GM21447 (cell line): ENCODE data around the gene PEX14.

Source experiments
- ATAC-seq: cut with Tn5 transposase; IDR thresholded peaks from one replicate; pipeline ENCODE4 v1.9.1; 2021; ENCODE audit not compliant: unreplicated experiment

The PEX14 gene

DNA sequence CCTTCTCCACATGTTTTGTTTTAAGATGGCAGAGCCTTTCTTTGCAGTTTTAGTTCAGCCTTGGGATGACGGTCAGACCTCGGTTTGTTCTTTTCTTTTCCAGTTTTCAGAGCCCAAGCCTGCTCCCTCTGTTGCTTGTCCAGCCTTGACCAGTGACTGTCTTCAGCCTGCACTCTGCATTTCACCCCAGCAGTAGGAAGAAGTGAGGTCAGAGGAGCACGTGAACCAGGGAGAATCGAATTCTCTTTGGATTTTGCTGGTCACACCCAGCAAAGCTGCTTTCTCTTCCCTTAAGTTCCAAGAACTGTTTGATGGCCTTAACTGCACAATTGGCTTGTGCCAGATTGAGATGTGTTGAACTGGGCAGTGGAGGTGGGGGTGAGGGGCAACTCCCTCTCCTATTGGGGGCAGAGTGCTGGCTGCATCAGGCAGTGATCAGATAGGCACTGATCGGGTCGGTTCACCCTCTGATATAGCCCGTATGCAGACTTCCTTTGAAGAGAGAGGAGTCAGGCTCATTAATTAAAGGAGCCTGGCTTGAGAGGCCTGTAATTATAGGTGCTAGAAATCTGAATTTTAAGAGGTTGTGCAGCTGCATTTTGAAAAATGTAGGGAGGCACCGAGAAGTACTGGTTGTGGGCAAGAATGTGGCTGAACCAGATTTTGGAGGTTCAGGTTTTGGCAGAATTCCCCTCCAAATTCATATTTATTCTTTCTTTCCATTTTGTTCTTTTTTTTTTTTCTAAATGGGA lies 42.4 kb downstream of the PEX14 start:
- ATAC-seq: no peak

- no peak for ATAC-seq
Observed at GRCh38 chr1:10517677-10517982, 42.9 kb downstream of the PEX14 start.

DNA sequence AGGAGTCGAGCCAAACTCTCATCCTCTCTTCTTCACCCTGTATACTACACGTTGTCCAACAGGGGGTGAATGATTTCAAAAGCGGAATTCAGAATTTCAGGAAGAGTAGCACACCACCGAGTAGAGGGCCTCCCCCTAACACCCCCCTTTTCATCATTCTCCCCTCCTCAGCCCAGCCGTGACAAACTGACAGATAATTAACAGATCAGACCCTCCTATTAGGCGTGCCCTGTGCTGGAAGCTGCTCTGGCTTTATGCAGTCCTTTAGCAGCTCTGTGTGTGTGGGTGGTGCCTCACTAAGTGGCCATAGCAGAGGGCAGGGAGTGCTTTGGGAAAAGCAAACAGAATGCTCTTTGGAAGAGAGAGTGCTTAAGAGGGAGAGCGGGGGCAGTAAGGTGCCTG lies 44.3 kb downstream of the PEX14 start:
- ATAC-seq: no peak

DNA sequence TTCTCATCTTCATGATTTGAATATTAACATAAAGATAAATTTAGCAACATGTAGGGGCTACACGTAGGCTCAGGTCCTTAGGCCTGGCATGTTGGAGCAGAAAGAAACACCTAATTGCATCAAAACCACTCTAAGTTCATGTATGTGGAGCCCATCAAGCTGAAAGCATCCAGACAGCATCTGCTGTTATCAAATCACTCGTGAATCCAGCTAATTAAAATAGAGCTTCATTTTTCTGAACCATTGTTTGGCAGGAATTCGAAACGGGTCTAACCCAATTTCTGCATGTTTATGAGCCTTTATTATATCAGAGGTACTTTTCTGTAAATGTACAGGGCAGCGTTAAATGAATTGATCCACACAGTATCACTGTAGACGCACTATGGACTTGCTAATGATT lies 45.7 kb downstream of the PEX14 start:
- ATAC-seq: no peak

- no peak for ATAC-seq
Observed at GRCh38 chr1:10520952-10521351, 46.2 kb downstream of the PEX14 start.

DNA sequence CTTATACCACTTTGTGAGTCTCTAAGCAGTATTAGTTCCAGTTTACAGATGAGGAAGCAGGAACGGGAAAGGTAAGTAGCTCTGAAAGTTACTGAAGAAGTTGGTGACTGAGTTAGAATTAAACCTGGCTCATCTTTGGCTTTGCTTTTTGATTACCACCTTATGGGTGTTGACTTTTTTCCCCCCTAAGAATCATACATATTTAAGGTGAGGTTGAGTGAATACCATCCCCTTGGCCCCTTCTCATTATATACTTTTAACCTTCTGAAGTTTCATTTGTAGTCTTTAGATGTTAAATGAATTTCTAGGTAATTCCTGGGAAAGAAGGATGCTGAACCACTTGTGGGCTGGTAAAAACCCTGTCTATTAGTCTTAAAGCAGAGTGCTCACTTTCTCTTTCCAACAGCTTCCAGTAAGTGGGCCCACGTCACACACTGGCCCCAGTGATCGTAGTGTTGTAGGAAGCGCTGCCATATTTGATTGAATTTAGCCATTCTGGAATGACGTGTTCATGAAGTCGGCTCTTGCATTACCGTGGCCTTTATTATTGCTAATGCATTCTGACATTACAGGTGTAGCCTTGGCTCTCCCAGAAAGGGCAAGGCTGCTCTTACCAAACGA lies 46.9 kb downstream of the PEX14 start:
- no peak for ATAC-seq

GRCh38 chr1:10522322-10522860 lies 47.6 kb downstream of the PEX14 start:
- no peak for ATAC-seq

DNA sequence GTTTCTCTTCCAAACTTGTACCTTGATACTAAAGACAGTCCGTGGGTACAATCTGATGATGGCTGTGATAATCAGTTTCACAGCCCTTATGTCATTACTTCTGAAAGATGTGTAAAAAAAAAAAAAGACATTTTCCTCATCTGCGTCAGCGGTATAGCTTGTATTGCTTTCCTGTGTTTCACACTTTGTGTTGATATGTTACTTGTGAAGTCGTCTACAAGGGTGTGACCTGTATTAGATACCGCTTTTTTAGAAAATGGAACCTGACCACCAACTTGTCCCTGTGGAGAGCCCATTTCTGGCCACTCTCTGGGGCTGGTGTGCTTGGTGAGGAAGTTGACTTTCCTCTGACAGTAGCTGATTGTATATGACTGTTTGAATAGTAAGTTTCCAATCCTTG lies 50.5 kb downstream of the PEX14 start:
- ATAC-seq: no peak

DNA sequence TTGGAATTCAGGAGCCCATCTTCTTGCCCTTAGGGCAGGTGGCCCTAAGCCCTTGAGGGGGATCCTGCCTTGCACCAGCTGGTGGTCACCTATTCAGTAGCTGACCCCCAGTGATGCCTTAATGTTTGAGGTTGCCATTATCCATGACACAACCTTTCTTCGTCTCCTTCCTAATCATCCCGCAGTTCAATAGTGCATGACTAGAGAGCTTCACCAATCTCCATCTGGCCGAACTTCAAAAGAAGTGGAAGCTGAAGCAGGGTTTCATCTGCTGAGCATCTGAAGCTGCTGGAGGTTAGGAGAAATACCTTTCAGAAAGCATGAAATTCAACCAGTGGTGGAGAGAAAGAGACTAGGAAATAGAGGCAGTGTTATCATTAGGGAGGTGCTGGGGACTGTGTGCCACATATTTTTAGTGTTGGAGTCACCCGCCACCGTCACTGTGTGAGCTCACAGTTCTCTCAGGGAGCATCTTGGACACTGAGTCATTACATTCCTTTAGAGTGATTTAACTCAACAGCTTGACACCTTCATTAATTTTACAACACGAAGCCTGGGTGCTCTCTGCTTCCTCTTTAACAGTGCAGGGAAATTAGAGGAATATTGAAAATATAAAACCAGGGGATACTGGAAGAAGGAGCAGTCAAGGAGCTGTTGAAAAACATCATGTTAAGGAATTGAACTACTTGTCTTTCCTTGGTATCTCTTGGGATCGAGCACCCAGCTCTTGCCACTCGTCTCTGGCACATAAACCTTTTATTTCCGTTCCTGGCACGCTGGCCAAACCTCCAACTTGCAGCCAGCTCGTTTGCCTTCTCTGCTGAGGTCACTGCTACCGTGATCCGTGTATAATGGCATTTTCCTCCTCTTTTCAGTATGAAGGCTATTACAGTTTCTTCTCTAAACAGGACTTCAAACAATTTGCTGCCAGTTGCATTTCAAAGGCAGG lies 53.6 kb downstream of the PEX14 start:
- ATAC-seq: no peak

GRCh38 chr1:10529091-10529490 lies 54.3 kb downstream of the PEX14 start:
- no peak for ATAC-seq

DNA sequence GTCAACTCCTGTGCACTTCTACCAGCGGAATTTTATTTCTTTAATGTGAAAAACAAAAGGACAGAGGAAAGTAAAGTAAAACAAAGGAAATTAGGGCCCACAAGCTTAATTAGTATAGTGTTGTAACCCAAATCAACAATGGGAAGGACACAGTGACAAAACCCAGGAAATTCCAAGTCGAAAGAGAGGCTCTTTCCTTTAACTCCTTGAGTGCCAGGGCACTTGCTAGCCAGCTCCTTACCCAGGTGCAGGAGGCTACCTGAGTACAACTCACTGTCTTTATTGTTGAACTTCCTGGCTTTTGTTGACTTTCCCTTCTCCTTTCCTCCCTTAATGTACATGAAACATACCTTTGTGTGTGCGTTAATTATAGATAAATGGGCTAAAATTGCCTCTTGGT lies 55.0 kb downstream of the PEX14 start:
- no peak for ATAC-seq

- no peak for ATAC-seq
Observed at GRCh38 chr1:10530281-10530740, 55.6 kb downstream of the PEX14 start.

DNA sequence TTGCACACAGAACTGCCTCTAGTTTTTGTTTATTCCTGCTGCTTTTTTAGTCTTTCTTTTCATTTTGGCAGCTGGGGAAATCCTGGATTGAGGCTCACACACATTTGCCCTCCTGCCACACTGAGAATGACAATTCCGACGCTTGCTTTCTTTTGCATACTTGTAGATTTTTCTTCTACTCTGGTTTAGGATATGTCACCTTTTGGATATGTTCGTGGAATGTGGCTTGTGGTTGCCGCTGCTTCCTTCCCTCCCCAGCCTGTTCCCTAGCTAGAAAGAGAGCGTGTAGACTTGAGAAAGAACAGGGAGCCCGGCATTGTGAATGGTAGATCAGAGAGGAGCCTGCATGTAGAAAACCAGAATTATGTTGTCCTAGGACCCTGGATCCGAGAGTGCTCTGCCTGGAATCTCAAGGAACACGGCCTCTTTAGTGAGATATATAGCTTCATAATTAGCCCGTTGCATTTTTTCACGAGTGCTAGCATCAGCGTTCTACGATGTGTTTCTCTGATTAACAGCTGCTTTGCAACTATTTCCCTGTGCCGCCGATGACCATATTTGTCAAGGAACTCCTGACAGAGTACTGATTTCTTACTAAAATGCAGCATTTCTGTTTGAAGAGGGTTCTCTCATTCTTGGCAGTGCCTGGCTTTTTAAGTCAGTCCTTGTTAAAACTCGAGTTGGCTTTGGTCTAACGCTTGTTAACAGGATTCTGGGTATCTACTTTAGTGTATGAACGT lies 56.2 kb downstream of the PEX14 start:
- no peak for ATAC-seq

DNA sequence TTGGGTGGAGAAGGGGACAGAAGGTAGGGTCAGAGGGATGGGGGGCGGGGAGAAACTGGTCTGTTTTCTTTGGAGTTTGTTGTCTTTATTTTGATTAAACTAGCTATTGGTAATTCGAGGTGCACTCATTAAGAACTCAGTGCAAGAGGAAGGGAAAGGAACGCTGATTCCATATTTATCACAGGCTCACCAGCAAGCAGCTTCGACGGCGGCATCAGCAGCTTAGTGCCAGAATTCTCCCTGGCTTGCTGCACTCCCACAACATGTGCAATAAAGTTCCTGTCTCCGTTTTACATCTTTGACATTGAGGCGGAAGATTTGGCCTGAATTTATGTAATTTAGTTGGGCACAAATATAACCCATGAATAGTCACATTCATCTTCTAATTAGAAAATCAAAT lies 57.6 kb downstream of the PEX14 start:
- no peak for ATAC-seq

GRCh38 chr1:10534519-10534918 lies 59.8 kb downstream of the PEX14 start:
- ATAC-seq: no peak

GRCh38 chr1:10536133-10536770 lies 61.5 kb downstream of the PEX14 start:
- ATAC-seq: no peak

DNA sequence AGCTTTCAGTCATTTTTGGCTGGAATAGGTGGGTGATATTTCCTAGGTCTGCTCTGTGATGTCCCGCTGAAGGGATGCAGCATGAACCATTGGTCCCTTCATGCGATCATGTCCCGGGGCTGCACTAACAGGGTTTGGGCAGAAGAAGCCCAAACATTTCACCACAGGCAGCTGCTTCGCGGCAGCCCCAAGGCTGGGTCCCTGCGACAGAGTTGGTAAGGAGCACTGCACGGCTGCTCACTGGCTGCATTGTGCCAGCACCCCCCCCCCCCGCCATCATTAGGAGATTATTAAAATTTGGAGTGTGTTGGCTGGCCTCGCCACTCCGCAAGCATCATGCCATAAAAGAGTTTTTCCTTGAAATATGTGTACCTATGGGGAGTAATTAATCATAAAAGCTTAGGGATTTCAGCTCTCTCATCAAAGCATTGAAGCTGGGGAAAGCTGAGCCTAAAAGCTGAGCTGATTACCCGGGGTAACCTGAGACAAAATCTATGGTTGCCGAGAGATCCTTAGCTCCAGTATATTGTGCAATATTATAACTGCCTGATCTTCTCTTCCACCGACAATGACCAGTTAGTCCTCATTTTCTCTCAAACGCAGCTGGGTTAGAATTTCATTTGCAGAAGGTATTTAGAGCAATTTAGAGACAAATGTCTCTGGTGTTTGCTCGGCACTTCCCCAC lies 62.5 kb downstream of the PEX14 start:
- ATAC-seq: no peak

- ATAC-seq: no peak
Observed at GRCh38 chr1:10538646-10539355, 64.1 kb downstream of the PEX14 start.

DNA sequence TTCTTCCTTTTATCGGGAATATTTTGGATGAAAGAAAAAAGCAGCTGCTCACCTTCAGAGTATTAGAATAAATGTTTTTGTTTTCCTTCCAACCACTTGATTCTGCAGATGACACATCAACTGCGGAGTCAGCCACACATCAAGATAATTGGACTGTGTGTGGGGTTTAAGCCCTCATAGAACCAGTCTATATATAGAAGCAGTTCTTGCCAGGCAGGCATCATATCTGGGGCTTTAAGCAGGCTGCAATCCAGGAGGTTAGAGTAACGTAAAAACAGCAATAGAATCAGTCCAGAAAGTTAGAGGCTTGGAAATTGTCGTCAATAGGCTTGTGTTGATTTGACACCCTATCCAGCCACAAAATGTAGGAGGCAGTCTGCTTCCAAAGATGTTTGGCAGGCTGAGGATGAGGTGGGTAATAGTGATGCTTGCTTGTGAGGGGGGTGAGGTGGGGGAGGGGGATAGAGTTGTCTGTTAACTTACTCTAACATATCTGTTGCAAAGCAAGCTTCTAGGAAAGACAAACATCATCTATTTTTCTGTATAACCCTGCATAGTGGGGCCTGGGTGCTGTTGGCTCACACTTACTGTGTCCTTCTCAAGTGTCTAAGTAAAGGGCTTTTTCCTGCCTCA lies 64.8 kb downstream of the PEX14 start:
- no peak for ATAC-seq
